ENCODE data around the gene MAZ. TPM values are rescaled to one million over a fixed set of nuclear protein-coding genes. Genes with fewer than 3 reads are reported as not detected.
A peak's percentile ranks its signal among the peaks of the same experiment; 100 is the strongest.

The MAZ gene
- polyA plus RNA-seq, 1 of the 3 experiments (the other 2 are of a cell fraction): 163 TPM

- TF ChIP-seq ZBTB33 (IDR thresholded peaks at IDR 0.05; ENCODE audit: borderline replicate concordance, low read depth): no peak
- no peak for TF ChIP-seq NRF1 (IDR thresholded peaks at IDR 0.05; ENCODE audit: low read depth, low read length)
- TF ChIP-seq MEF2A (IDR thresholded peaks at IDR 0.05; ENCODE audit: borderline replicate concordance, low read depth): no peak
- TF ChIP-seq IRF3 (IDR thresholded peaks at IDR 0.05; ENCODE audit: low read depth, low read length): no peak
- TF ChIP-seq MXI1 (IDR thresholded peaks at IDR 0.05; ENCODE audit: low read depth, low read length): no peak
- TF ChIP-seq FOSL2 (IDR thresholded peaks at IDR 0.05; ENCODE audit: borderline replicate concordance, low read depth): peak; percentile 85
- no peak for TF ChIP-seq RCOR1 (IDR thresholded peaks at IDR 0.05; ENCODE audit: low read length)
- TF ChIP-seq USF1 (IDR thresholded peaks at IDR 0.05; ENCODE audit: borderline replicate concordance, low read depth): no peak
Measured at GRCh38 chr16:29824589-29825144, 18.3 kb downstream of the MAZ start (continued).

GRCh38 chr16:29825145-29826044, 19.1 kb downstream of the MAZ start:
- H3K27ac ChIP-seq (ENCODE audit: low read depth in 2 of 2, low read length in 1 of 2): peak overlapping the region; percentile 54 to 97; a peak in 3 of 4 replicates
- peaks cover 47% of the 10 kb centered on the region for H3F3A ChIP-seq (replicated peaks; ENCODE audit: insufficient read depth)
- POLR2A ChIA-PET: interaction anchor here (0.9 kb wide), 1 partner anchor 9 kb away, joined by 3 read pairs; no protein-coding TSS in a partner anchor
- no peak overlapping the region for H2AFZ ChIP-seq (ENCODE audit: low read depth)
- H3K79me2 ChIP-seq (ENCODE audit: insufficient read depth): peaks cover 88% of the 10 kb centered on the region
- H3K4me1 ChIP-seq (ENCODE audit: control insufficient read depth in 1 of 2, insufficient read depth in 2 of 2, low read depth in 1 of 2, low read length in 1 of 2): peaks cover 22 to 37% of the 10 kb centered on the region in 2 experiments; a peak in 3 of 4 replicates
- 22% methylated on average over 10 of the region's 10 CpGs for WGBS (ENCODE audit: low lambda C conversion rate)
- H3K9ac ChIP-seq: peak overlapping the region; percentile 78
- no peaks in the 10 kb centered on the region for H3K9me2 ChIP-seq
- no peak for DNase-seq
- H3K4me2 ChIP-seq: peak overlapping the region; percentile 90
- CTCF ChIA-PET: interaction anchor here (1.1 to 14.0 kb wide), 5 partner anchors 8 to 36 kb away, joined by 3 to 129 read pairs (median 6); partner anchors contain the start of gene PAGR1
- H3K27me3 ChIP-seq (ENCODE audit: insufficient read depth): no peaks in the 10 kb centered on the region
- peaks cover 0 to 8% of the 10 kb centered on the region in 2 experiments for H3K36me3 ChIP-seq (replicated peaks in 1 of 2; ENCODE audit: control insufficient read depth in 1 of 2, insufficient read depth in 2 of 2, low read length in 1 of 2)
- H4K20me1 ChIP-seq (ENCODE audit: insufficient read depth): no peaks in the 10 kb centered on the region
- no peaks in the 10 kb centered on the region for H3K9me3 ChIP-seq
- H3K4me3 ChIP-seq (ENCODE audit: low read depth in 2 of 2, low read length in 1 of 2): peak overlapping the region in 1 of 2 experiments; percentile 47; a peak in 2 of 4 replicates
- TF ChIP-seq USF2 (IDR thresholded peaks at IDR 0.05; ENCODE audit: borderline replicate concordance, low read depth, low read length) (no peak), SMC3 (IDR thresholded peaks at IDR 0.05; ENCODE audit: low read depth, low read length) (no peak), TCF12 (IDR thresholded peaks at IDR 0.05) (peak; percentile 89), RCOR1 (IDR thresholded peaks at IDR 0.05; ENCODE audit: low read length) (no peak), CTCF (IDR thresholded peaks at IDR 0.05) (no peak), EZH2phosphoT487 (IDR thresholded peaks at IDR 0.05; ENCODE audit: borderline replicate concordance, low read depth) (no peak), MAX (IDR thresholded peaks at IDR 0.05; ENCODE audit: low read depth) (peak; percentile 64; the same call in 1 of the 2 replicates), RFX5 (IDR thresholded peaks at IDR 0.05; ENCODE audit: low read length) (no peak), JUND (IDR thresholded peaks at IDR 0.05) (peak; percentile 82), POLR2AphosphoS5 (IDR thresholded peaks at IDR 0.05; ENCODE audit: low read depth, low read length) (peak; percentile 5), PBX3 (IDR thresholded peaks at IDR 0.05) (peak; percentile 72), MEF2A (IDR thresholded peaks at IDR 0.05; ENCODE audit: borderline replicate concordance, low read depth) (peak; percentile 65), IRF3 (IDR thresholded peaks at IDR 0.05; ENCODE audit: low read depth, low read length) (no peak)
